Right renal pelvis (tissue), 4 donors: ENCODE data around the gene SSBP3. TPM values are rescaled to one million over a fixed set of nuclear protein-coding genes. Genes with fewer than 3 reads are reported as not detected.

Source experiments
- DNase-seq, 4 donors: peaks; one replicate each; pipeline ENCODE4 v3.0.0-alpha.2; 2013; ENCODE audit warnings: low read depth in 4 of 4, low spot score in 3 of 4, missing footprints in 1 of 4
- polyA plus RNA-seq, 4 donors: library from polyadenylated mRNA; unstranded; fragments of 120-200 nt; gene quantifications; one replicate each; pipeline ENCODE4 v1.2.1, GENCODE V29; 2013; ENCODE audit not compliant: insufficient read length in 4 of 4

Gene SSBP3
- polyA plus RNA-seq, 4 donors = 114 to 127 (median 125) TPM

- DNase-seq = peak in 1 of 4 donors; percentile 52
Measured at GRCh38 chr1:54312796-54313316, 93.3 kb downstream of the SSBP3 start.

- no peak for DNase-seq
Measured at GRCh38 chr1:54311506-54311905, 94.7 kb downstream of the SSBP3 start.

GRCh38 chr1:54310439-54311328 is 95.5 kb downstream of the SSBP3 start:
- DNase-seq = no peak

GRCh38 chr1:54309631-54310366 is 96.4 kb downstream of the SSBP3 start:
- DNase-seq = no peak

GRCh38 chr1:54307305-54307704 is 98.9 kb downstream of the SSBP3 start:
- DNase-seq = no peak

- no peak for DNase-seq
Measured at GRCh38 chr1:54305906-54306514, 100.2 kb downstream of the SSBP3 start.

GRCh38 chr1:54304518-54304917 is 101.7 kb downstream of the SSBP3 start:
- DNase-seq = no peak

- DNase-seq = no peak
Measured at GRCh38 chr1:54302951-54303843, 103.0 kb downstream of the SSBP3 start.

- no peak for DNase-seq
Measured at GRCh38 chr1:54302549-54302948, 103.6 kb downstream of the SSBP3 start.

- no peak for DNase-seq
Measured at GRCh38 chr1:54301497-54301896, 104.7 kb downstream of the SSBP3 start.

GRCh38 chr1:54300401-54300800 is 105.8 kb downstream of the SSBP3 start:
- no peak for DNase-seq

- DNase-seq = no peak
Measured at GRCh38 chr1:54299037-54299436, 107.2 kb downstream of the SSBP3 start.

GRCh38 chr1:54298284-54299033 is 107.7 kb downstream of the SSBP3 start:
- no peak for DNase-seq

- no peak for DNase-seq
Measured at GRCh38 chr1:54297596-54298283, 108.5 kb downstream of the SSBP3 start.

- no peak for DNase-seq
Measured at GRCh38 chr1:54296666-54297065, 109.5 kb downstream of the SSBP3 start.

- DNase-seq = no peak
Measured at GRCh38 chr1:54294887-54295286, 111.3 kb downstream of the SSBP3 start.

GRCh38 chr1:54292002-54292911 is 113.9 kb downstream of the SSBP3 start:
- no peak for DNase-seq
